C4-2B (cell line): Measurements from ENCODE around the gene NEDD4L.

Experiments used
- H3K27ac ChIP-seq: fragments of 450-650 bp; 2 replicates; pipeline ENCODE4 v1.5.1; 2017
- ZFX ChIP-seq: fragments of 450-650 bp; IDR thresholded peaks from 2 replicates; pipeline ENCODE4 v1.6.1; 2017
- TF ChIP-seq, protein P1 (sequence below): fragments of 450-650 bp; conservative IDR thresholded peaks from 2 replicates; pipeline ENCODE4 v1.5.1; 2017; ENCODE audit warnings: mild to moderate bottlenecking

The NEDD4L gene

DNA sequence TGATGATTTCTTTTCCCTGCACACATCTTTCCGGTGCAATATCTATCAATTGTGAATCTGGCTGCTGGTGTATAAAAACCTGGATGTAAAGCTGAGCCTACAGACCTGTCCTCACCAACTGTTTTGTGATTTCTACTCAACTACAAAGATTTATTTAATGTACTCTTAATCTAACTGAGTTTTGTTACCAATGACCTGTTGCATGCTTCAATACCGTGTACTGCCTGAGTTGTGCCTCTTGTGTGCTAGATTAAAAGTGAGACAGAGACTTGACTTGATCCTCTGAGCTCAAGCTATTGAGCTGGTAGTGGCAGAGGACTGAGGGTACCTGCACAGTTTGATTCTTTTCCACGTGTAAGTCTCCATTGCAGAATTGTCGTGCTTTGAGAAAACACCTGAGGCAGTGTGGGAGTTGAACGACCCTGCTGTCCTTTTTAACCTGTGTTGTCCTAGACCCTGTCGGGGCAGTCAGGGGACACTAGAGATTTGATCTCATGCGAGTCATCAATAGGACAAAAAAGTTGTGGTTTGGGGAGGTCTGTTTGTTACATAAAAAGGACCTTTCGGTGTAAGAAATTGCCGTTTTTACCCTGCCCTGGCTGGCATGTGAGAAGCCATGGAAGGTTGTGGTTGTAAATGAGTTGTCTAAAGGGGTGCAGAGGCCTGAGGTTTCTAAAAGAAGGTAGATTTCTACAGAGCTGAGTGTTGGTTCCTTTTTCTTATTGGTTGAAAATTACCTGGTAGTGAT is 353.5 kb downstream of the NEDD4L start:
- TF ChIP-seq, protein P1, sequence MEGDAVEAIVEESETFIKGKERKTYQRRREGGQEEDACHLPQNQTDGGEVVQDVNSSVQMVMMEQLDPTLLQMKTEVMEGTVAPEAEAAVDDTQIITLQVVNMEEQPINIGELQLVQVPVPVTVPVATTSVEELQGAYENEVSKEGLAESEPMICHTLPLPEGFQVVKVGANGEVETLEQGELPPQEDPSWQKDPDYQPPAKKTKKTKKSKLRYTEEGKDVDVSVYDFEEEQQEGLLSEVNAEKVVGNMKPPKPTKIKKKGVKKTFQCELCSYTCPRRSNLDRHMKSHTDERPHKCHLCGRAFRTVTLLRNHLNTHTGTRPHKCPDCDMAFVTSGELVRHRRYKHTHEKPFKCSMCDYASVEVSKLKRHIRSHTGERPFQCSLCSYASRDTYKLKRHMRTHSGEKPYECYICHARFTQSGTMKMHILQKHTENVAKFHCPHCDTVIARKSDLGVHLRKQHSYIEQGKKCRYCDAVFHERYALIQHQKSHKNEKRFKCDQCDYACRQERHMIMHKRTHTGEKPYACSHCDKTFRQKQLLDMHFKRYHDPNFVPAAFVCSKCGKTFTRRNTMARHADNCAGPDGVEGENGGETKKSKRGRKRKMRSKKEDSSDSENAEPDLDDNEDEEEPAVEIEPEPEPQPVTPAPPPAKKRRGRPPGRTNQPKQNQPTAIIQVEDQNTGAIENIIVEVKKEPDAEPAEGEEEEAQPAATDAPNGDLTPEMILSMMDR = no peak
- no peak for TF ChIP-seq ZFX
- no peak overlapping the region for H3K27ac ChIP-seq

DNA sequence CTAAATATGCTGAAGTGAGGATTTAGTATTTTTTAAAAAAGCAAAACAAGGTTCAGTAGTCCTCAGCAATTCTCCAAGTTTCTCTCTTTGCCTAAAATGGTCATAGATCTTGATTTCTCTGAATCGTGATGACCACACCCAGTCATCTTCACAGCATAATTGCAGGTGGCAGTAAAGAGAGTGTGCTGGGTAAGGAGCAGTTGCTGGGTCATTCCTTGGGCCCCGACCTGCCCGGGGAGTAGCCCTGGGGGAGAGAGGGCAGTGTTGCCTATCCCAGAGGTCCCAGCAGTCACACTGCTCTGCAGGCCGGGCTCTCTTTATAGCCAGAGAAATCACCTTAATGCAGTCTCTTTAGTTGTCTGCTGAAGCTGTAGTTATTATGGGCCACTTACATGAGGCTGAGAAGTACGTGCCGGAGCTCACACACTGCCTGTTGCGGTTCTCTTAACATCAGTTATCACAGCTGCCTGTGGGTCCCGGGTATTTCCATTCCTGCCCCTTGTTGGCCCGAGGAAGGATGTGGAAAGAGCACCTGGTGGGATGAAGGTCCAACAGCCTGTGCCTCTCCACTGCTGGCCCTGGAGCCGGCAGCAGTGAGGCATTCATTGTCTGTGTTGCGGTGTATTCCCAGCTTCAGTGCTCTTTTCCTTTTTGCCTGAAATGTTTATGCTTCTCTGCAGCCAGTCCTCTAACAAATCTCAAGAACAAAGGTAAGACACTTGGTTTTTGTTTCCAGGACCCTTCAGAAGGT is 354.8 kb downstream of the NEDD4L start:
- H3K27ac ChIP-seq = no peak overlapping the region
- TF ChIP-seq, protein P1 = no peak
- no peak for TF ChIP-seq ZFX

DNA sequence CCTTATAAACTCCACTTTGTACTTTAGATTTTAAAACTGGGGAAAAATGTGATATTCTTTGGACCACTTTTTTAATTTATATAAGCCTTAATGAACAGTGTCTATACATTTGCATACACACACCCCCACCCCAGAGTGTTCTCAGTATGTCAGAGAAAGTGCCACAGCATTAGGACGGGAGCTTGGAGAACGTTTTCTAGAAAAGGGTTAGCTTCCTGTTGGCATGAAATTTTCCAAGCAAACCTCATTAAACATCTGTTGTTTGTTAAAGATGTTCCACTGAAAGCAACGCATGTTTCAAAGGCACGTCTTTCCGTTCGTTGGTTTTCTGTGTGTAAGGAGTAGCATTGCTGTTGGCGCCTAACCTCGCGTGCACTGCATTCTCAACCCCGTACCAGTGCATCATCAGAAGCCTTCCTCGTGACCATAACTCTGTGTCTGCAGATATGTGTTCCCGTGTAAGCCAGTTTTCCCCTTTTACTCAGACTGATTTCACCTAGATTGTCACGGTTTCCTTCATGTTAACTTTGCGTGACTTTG is 356.4 kb downstream of the NEDD4L start:
- TF ChIP-seq ZFX = no peak
- TF ChIP-seq, protein P1 = peak; percentile 42
- no peak overlapping the region for H3K27ac ChIP-seq

DNA sequence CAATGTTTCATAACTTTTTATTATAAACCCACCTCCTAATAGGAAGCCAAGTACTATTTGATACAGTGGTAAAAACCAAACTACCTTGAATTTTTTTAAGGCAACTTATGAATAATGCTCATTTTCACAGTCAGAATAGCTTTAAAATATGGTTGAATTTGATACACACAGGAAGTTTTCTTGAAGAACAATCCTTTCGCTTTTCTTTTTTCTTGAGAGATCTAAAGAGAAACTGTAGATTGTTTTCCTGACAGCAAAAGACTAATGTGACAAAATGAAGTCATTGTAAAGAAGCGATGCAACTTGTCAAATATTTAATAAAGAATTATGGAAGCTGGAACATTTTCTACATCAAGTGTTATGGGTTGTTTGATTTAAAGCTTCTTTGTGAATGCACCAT is 357.2 kb downstream of the NEDD4L start:
- no peak overlapping the region for H3K27ac ChIP-seq
- TF ChIP-seq, protein P1 = no peak
- TF ChIP-seq ZFX = no peak

DNA sequence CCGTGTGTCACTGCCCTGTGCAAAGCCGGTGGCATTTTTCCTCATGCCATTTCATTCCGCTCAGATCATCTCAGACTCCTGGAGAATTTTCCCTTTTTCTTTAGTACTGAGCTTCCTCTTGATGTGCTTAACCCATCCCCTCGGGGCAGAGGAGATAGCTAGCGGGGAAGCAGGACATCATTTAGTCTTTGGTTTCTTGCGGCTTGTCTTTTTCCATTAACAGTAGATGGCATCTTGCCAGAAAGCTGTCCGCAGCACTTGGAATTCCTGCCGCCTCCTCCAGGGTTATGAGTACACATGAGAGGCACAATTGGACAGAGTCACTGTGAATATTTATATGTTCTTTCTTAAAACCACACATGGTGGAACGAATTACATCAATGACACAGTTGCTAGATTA is 358.2 kb downstream of the NEDD4L start:
- TF ChIP-seq, protein P1 = no peak
- no peak for TF ChIP-seq ZFX
- no peak overlapping the region for H3K27ac ChIP-seq

DNA sequence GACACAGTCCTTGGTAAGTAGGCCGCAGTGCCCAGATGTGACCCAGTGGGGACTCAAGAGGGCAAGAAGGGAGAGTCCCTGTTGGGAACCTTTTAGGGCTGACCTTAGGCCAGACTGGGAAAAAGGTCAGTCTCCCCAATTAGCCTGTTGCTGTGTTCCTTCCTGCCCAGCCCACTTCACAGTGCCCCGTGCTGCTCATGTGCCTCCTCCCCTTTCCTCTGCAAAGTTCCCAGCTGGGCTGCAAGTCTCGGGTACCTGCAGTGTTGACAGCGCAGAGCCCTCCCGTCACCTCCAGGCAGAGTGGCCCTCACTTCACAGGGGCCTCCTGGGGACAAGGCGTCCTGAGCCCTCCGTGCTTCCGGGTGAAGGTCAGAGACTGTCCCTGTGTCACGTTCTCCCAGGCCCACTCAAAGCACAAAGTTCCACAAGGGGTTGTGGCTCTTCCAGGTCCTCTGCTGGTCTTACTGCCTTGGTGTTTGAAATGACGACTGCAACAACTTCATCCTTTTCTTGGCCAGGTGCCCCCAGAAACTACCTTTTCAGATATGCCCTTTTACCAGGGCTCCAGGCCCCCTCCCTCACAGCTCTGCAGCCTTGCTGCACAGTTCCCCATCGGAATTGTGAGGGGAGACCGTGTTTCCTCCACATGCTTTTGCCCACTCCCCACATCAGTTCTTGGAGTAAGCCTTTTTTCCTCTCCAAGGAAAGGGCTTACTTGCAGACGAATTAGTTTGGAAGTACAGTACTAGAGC is 359.1 kb downstream of the NEDD4L start:
- H3K27ac ChIP-seq = 0 out of 2 replicates have a peak overlapping the region, but pooled peaks have one; percentile 2
- TF ChIP-seq ZFX = no peak
- TF ChIP-seq, protein P1 = no peak
